OCI-LY1 (cell line): ENCODE results near the gene SUN5.

Source experiments
- CTCF ChIP-seq: fragments of 200-600 bp; sonication (generic), shearing (Covaris generic); IDR thresholded peaks from 2 replicates; pipeline ENCODE4 v1.5.1; 2017; ENCODE audit warnings: mild to moderate bottlenecking, antibody characterized with exemption, low read length, moderate library complexity, mixed read lengths
- EZH2 ChIP-seq: fragments of 200-600 bp; sonication (generic), shearing (Covaris generic); IDR thresholded peaks from 2 replicates; pipeline ENCODE4 v1.8.0; 2017; ENCODE audit warnings: borderline replicate concordance, mixed run types, mild to moderate bottlenecking, antibody characterized with exemption, low read length, moderate library complexity, mixed read lengths

- TF ChIP-seq CTCF, result no peak
- TF ChIP-seq EZH2, result no peak
Measured at GRCh38 chr20:33000802-33001466, 3.3 kb downstream of the SUN5 start.
